Muscle of leg (tissue), 11 donors: ENCODE data around the gene KIF6. TPM values are rescaled to one million over a fixed set of nuclear protein-coding genes. Genes with fewer than 3 reads are reported as not detected.

Source experiments
- DNase-seq: peaks from one replicate; pipeline ENCODE4 v3.0.0; 2013
- H3K27ac ChIP-seq: one replicate; pipeline ENCODE4 v1.5.1; 2013; ENCODE audit warnings: mild to moderate bottlenecking, low read length, control low read depth
- H3K27me3 ChIP-seq: one replicate; pipeline ENCODE4 v1.6.1; 2013; ENCODE audit warnings: low read length; ENCODE audit not compliant: control insufficient read depth, insufficient read depth
- H3K36me3 ChIP-seq: one replicate; pipeline ENCODE4 v1.6.1; 2013; ENCODE audit warnings: low read length; ENCODE audit not compliant: control insufficient read depth, insufficient read depth
- H3K4me1 ChIP-seq: one replicate; pipeline ENCODE4 v1.6.1; 2013; ENCODE audit warnings: low read length; ENCODE audit not compliant: control insufficient read depth, insufficient read depth
- H3K4me3 ChIP-seq: one replicate; pipeline ENCODE4 v1.5.1; 2013; ENCODE audit warnings: low read length, control low read depth
- H3K9me3 ChIP-seq: replicated peaks from 2 replicates; pipeline ENCODE4 v1.6.1; 2013; ENCODE audit warnings: low read depth, low read length; ENCODE audit not compliant: control insufficient read depth
- WGBS: methylation state at CpG from one replicate; pipeline ENCODE4 v1.1.5; 2013; ENCODE audit warnings: missing lambda C conversion rate; ENCODE audit not compliant: insufficient coverage; 5-methylcytosine and 5-hydroxymethylcytosine counted together
- polyA plus RNA-seq, 8 donors: library from polyadenylated mRNA; unstranded; fragments of 120-200 nt; gene quantifications; one replicate each; pipeline versions ENCODE4 v1.2.1 to v1.2.3, GENCODE V29; 2013; ENCODE audit warnings: inconsistent platforms in 1 of 8, low replicate concordance in 1 of 8; ENCODE audit not compliant: insufficient read length in 8 of 8, insufficient read depth in 1 of 8
- total RNA-seq: library from RNA; stranded (reverse); fragments of 120-200 nt; gene quantifications from one replicate; pipeline ENCODE4 v1.2.4, GENCODE V29; 2013

The KIF6 gene
- total and polyA plus RNA-seq, 9 donors: 0.61 to 1.4 (median 1.1) TPM

DNA sequence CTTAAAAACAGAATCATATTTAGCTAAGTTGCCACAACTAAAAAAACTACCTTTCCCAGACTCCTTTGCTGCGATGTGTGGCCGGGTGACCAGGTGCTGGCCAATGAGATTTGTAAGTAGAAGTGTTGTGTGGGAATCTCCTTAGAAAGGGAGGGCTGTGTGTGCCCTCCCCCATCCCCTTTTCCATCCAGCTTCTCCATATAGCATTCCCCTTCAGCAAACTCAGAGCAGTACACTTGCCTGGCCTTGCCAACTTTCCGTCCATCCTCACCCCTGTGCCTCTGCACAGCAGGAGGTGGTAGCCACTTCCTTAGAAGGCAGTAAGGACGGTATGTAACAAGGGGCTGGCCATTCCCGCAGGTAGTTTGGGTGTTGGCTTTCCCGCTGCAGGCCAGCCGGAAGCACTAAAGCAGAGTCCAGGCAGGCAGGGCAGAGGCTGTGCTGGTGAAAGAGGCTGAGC is 380.4 kb downstream of the KIF6 start:
- Histone ChIP-seq H3K27ac (no peak overlapping the region), H3K4me3 (no peak overlapping the region), H3K36me3 (no peaks in the 10 kb centered on the region), H3K9me3 (no peaks in the 10 kb centered on the region), H3K4me1 (peaks cover 17% of the 10 kb centered on the region), H3K27me3 (peaks cover 3% of the 10 kb centered on the region)
- DNase-seq: no peak
- WGBS: 39% methylated on average over 4 of the region's 7 CpGs

GRCh38 chr6:39343396-39343870 is 381.8 kb downstream of the KIF6 start:
- H3K27me3 ChIP-seq: peaks cover 5% of the 10 kb centered on the region
- no peak for DNase-seq
- no peaks in the 10 kb centered on the region for H3K9me3 ChIP-seq
- WGBS: 76% methylated on average over 8 of the region's 9 CpGs
- no peak overlapping the region for H3K27ac ChIP-seq
- H3K4me3 ChIP-seq: no peak overlapping the region
- H3K4me1 ChIP-seq: peaks cover 22% of the 10 kb centered on the region
- no peaks in the 10 kb centered on the region for H3K36me3 ChIP-seq

GRCh38 chr6:39342692-39343395 is 382.4 kb downstream of the KIF6 start:
- Histone ChIP-seq H3K4me1 (peaks cover 22% of the 10 kb centered on the region), H3K27me3 (peaks cover 8% of the 10 kb centered on the region), H3K4me3 (no peak overlapping the region), H3K27ac (no peak overlapping the region), H3K36me3 (no peaks in the 10 kb centered on the region), H3K9me3 (no peaks in the 10 kb centered on the region)
- DNase-seq: no peak
- 89% methylated on average over 10 of the region's 14 CpGs for WGBS

- WGBS: 85% methylated on average over 5 of the region's 5 CpGs
Measured at GRCh38 chr6:39341937-39342336, 383.3 kb downstream of the KIF6 start.

GRCh38 chr6:39341352-39341751 is 383.9 kb downstream of the KIF6 start:
- Histone ChIP-seq H3K36me3 (no peaks in the 10 kb centered on the region), H3K4me1 (peaks cover 19% of the 10 kb centered on the region), H3K27me3 (peaks cover 8% of the 10 kb centered on the region), H3K9me3 (no peaks in the 10 kb centered on the region), H3K4me3 (no peak overlapping the region), H3K27ac (no peak overlapping the region)
- DNase-seq: no peak
- 81% methylated on average over 3 of the region's 3 CpGs for WGBS

More at GRCh38 chr6:39341937-39342336, 383.3 kb downstream of the KIF6 start:
- H3K27me3 ChIP-seq: peaks cover 8% of the 10 kb centered on the region
- no peaks in the 10 kb centered on the region for H3K36me3 ChIP-seq
- no peaks in the 10 kb centered on the region for H3K9me3 ChIP-seq
- peaks cover 19% of the 10 kb centered on the region for H3K4me1 ChIP-seq
- no peak overlapping the region for H3K4me3 ChIP-seq
- DNase-seq: no peak
- H3K27ac ChIP-seq: no peak overlapping the region

DNA sequence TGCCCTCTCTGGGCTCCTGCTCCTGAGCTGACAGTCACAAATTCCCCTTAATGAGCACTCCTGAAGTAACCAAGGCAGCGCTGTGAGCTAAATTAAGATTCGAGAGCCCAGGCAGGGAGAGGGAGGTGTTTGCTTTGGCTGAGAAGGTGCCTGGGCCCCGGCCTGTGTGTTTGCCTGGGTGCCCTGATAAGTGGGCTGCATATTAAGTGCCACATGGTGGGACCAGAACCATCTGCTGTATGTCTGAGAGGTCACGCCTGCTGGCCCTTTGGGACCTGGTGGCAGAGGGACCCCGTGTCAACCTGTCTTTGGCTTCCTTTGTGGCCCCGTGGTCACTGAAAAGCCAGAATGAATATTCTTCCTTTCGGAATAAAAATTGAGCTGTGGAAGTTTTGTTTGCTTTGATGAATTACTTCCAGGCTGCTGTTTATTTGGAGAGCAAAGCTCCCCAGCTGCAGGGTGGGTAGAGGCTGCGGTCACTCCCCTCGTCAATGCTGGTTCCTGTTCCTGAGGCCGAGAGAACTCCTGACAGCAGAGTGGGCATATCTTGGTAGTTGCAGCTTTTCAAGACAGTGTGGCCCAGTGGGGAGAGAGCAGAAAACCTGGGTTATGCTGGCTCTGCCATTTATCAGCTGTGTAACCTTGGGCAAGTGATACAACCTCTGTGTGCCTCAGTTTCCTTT is 385.2 kb downstream of the KIF6 start:
- Histone ChIP-seq H3K4me1 (peaks cover 19% of the 10 kb centered on the region), H3K27me3 (peaks cover 12% of the 10 kb centered on the region), H3K4me3 (no peak overlapping the region), H3K9me3 (no peaks in the 10 kb centered on the region), H3K36me3 (no peaks in the 10 kb centered on the region), H3K27ac (no peak overlapping the region)
- peak; percentile 44 for DNase-seq
- 13% methylated on average over 9 of the region's 10 CpGs for WGBS

DNA sequence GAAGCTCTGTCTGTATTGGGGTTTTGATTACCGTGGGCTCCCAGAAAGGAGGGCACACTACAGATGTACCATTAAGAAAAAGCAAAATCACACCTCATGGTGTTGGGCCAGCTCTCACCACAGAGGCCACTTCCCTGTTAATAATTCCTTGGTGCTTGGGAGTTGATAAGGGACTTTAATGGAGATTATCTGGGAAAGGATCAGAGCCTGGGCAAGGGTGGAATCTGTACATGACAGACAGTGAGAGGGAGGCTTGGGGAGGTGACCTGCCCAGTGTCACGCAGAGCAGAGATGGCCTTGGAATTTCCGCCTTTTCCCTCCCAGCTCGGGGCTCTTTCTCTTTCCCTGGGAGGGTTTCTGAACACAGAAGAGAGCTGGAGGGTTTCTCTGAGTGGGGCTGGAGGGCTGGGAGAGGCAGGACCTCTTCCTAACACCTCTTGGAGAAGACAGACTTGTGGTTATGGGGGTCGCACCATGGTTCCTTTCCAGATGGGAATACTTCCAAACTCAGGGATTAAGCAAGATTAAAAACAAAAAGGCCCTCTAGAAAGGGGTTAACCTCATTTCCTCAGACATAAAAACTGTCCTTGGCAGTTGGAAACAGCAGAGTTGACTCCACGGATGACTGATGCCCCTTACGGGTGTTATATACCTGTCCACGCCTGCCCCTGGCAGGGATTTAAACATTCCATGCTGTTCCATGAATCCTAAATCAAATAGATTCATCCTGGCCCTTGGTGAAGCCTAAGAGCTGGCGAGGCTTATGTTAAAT is 385.9 kb downstream of the KIF6 start:
- Histone ChIP-seq H3K27ac (no peak overlapping the region), H3K27me3 (peaks cover 12% of the 10 kb centered on the region), H3K9me3 (no peaks in the 10 kb centered on the region), H3K4me3 (no peak overlapping the region), H3K36me3 (no peaks in the 10 kb centered on the region), H3K4me1 (peaks cover 19% of the 10 kb centered on the region)
- no peak for DNase-seq
- WGBS: 40% methylated on average over 5 of the region's 9 CpGs

DNA sequence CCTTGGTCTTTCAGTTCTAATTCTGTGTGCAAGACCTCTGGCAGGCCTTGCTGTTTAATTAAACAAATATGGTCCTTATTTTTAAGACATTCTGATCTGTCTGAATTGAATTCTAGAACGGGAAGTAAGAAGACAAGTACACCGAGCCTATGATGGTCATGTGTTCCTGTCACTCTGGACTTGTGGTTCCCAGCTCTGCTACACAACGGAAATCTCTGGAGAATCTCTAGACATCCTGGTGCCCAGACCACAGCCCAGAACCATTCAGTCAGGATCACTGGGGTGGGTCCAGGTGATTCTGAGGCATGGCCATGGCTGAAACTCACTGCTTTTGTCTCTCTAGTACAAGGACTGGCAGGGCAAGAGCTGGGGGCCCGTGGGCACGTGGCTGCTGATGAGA is 386.8 kb downstream of the KIF6 start:
- 66% methylated on average over 3 of the region's 5 CpGs for WGBS
- peaks cover 12% of the 10 kb centered on the region for H3K27me3 ChIP-seq
- peak; percentile 43 for DNase-seq
- H3K9me3 ChIP-seq: no peaks in the 10 kb centered on the region
- peaks cover 16% of the 10 kb centered on the region for H3K4me1 ChIP-seq
- no peak overlapping the region for H3K27ac ChIP-seq
- no peaks in the 10 kb centered on the region for H3K36me3 ChIP-seq
- no peak overlapping the region for H3K4me3 ChIP-seq

DNA sequence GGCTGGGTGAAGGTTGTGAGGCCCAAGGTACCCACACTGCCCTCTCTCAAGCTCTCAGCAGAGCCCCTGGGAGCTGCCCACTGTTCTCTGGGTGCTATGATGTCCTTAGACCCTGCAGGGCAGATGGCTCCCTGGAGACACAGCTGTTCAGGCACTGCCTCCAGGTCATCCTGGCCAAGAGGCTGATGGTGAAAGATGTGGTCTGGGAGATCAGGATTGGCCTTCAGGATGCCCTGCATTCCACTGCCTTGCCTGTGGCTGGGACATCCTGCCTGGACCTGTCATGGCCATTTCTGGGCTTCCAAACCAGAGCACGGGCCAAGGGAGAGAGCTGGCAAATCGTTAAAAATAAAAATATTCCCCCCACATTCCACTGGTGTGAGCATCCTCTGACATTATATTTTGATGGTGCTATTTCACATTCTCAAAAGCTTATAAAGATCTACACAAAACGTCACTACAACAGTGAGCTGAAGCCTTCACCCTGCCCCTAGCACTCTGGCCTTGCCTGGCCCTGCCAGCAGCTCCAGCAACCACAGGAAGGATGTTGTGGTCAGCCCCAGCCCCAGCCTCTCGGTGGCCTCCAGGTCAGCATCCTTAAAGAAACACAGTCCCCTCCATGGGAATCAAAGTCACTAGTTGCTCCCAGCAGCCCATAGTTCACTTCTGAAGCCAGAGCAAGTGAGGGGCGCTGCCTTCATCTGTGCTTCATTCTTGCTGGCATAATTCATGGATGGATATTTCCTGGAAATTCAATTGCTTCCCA is 389.2 kb downstream of the KIF6 start:
- peaks cover 9% of the 10 kb centered on the region for H3K27me3 ChIP-seq
- WGBS: 53% methylated on average over 2 of the region's 5 CpGs
- no peaks in the 10 kb centered on the region for H3K36me3 ChIP-seq
- H3K27ac ChIP-seq: no peak overlapping the region
- DNase-seq: no peak
- H3K9me3 ChIP-seq: no peaks in the 10 kb centered on the region
- no peak overlapping the region for H3K4me3 ChIP-seq
- H3K4me1 ChIP-seq: peaks cover 7% of the 10 kb centered on the region
